Renal cortical epithelial cell (primary cell): ENCODE results near the gene ALG2. TPM values are rescaled to one million over a fixed set of nuclear protein-coding genes. Genes with fewer than 3 reads are reported as not detected.
"Not testable (repeated sequence)": the region's sequence is repeated elsewhere in the genome, so short reads cannot be mapped to it uniquely, and the experiment has no call there.

Experiments used
- DNase-seq: peaks from one replicate; pipeline ENCODE4 v3.0.0-alpha.2; 2011; ENCODE audit warnings: low read depth
- total RNA-seq: library from RNA; depleted of rRNA; stranded (reverse); fragments of >200 nt; gene quantifications from 2 replicates; pipeline ENCODE4 v1.2.3, GENCODE V29; 2014

The ALG2 gene
- total RNA-seq, 1 donor from 2014 or later = 54.6 TPM

DNA sequence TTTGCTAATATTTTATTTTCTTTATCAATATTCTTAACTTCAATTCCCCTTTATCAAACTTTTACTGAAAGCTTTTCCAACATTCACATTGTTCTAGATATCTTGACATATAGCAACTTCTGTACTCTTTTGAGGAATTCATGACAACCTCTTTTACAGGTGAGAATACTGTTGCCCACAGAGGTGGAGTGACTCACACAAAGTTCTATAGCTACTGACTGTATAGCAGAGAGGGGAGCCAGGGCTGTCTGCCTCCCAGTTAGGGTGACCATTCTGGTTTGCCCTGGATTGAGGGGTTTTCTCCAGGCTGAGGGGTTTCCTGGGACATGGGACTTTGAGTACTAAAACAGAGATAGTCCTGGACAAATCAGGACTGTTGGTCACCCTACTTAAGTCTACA, 16.6 kb upstream of the ALG2 start:
- no peak for DNase-seq

- not testable (repeated sequence) for DNase-seq
These were observed 16.1 kb upstream of the ALG2 start for GRCh38 chr9:99237849-99238248.

- no peak for DNase-seq
These were observed 15.6 kb upstream of the ALG2 start for GRCh38 chr9:99237356-99237755.

- no peak for DNase-seq
These were observed 14.3 kb upstream of the ALG2 start for GRCh38 chr9:99235926-99236634.

- no peak for DNase-seq
These were observed 13.3 kb upstream of the ALG2 start for GRCh38 chr9:99235069-99235468.

GRCh38 chr9:99234618-99235017, 12.9 kb upstream of the ALG2 start:
- no peak for DNase-seq

GRCh38 chr9:99231711-99232110, 10.0 kb upstream of the ALG2 start:
- peak; percentile 6 for DNase-seq

GRCh38 chr9:99230206-99230605, 8.5 kb upstream of the ALG2 start:
- DNase-seq = no peak

DNA sequence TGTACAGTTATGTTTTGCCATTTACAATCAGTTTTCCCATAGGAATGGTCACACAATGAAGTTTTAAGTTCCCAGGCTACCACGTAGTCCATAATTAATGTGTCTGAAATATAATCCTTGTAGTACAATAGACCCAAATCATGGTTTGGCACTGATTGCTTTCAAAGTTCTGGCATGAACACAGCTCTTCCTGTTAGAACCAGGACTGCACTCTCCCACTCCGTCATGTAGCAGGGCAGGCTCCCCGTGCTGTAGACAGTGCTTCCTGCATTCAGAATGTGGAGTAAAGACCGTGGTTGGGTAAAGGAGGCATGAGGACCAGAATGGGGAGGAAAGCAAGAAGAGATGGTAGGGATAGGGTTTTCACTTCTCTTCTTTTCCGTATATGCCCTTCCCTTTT, 4.3 kb upstream of the ALG2 start:
- no peak for DNase-seq

- no peak for DNase-seq
These were observed 2.7 kb upstream of the ALG2 start for GRCh38 chr9:99224445-99224844.

DNA sequence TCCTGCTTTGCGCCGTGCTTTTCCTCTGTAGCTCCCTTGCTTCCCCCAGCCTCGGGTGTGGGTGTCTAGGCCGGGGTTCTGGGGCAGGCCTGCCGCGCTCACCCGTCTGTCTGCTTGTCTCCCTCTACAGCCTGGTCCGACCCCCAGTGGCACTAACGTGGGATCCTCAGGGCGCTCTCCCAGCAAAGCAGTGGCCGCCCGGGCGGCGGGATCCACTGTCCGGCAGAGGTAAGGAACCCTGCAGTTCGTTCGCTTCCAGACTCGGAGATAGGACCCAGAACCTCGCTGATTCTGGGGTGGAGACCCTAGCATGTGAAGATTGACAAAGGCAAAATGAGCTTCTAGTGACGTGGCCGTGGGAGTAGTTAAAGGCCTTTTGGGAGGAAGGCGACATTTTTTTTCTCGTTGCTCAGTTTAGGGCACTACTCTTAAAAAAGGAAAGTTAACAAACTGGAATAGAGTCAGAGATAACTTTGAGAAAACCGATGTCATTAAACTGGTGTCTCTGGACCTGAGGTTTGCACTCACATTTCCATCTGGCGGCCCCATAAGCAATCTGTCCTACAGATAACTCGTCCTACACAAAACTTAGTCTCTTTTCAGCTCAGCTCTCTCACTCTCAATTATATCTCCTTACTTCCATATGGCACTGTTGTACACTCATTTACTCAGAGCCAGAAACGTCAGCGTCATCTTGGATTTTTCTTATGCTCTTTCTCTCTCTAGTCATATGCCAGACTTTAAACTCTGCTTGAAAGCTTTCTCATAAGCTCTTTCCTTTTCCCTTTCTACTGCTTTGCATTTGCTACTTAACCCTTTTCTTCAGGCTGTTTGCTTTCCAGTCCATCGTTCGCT, 901 bp upstream of the ALG2 start:
- peak; percentile 16 for DNase-seq

- no peak for DNase-seq
These were observed 499 bp downstream of the ALG2 start for GRCh38 chr9:99221266-99221620.

DNA sequence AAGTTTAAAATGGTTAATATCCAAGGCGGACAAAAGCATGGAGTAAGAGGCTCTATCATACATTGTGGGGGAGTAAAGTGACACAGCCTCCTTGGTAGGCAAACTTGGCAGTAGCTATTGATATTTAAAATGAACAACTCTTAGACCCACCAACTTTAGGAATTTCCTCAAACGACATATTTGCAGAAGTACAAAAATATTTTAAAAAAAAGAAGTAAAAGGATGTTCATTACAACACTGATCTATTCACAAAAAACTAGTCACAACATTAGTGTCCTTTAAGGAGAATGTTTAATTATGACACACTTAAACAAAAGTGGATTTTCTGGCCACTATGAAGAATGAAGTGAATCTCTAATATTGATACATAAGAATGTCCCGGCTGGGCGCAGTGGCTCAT, 1.7 kb downstream of the ALG2 start:
- DNase-seq = no peak

DNA sequence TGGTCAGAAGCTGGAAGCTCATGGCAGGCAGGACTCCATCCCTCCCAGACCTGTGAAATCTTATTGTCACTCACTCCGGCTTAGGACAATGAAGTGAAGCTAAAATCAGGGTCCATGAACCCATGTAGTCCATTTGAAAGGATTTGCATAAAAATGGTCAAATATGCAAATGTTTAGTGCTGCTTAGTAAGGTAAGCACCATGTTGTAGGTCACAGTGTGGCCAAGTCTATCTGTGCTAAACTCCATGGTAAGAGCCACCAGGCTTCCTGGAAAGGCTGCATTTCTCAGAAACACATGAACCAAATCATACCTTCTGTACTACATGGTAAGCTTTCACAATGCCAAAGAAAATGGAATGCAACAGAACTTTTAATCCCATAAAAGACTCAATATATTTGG, 5.7 kb downstream of the ALG2 start:
- no peak for DNase-seq

- no peak for DNase-seq
These were observed 8.5 kb downstream of the ALG2 start for GRCh38 chr9:99213197-99213596.

DNA sequence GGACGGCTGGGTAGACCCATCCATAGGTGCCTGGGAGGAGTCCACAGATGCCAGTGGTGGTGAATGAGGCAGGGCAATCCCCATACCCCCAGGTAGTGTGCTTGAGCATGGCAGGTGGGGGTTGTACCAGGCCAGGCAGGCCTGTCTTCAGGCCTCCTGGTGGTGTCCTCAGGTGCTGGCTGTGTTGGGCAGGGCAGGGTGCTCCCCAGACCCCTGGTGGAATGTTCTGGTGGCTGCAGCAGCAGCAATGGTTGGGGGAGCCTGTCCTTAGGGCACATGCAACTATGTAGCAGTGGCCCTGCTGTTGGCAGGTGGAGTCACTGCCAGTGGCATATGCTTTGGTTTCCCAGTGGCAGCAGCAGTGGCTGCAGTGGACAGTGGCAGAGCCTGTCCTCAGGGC, 10.0 kb downstream of the ALG2 start:
- no peak for DNase-seq

DNA sequence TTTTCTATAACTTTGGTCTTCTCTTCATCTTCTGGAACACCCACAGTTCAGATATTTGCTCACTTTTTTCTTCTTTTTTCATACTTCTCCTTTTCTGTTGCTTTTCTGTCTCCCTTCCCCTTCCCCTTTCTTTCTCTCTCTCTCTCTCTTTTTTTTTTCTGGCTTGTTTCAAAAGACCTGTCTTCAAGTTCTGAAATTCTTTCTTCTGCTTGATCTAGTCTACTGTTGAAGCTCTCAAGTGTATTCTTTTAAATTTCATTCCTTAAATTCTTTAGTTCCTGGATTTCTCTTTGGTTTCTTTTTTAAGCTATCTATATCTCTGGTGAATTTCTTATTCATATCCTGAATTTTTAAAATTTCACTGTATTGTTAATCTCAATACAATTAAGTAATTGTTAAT, 11.2 kb downstream of the ALG2 start:
- no peak for DNase-seq

GRCh38 chr9:99201603-99202002, 20.1 kb downstream of the ALG2 start:
- no peak for DNase-seq

- DNase-seq = no peak
These were observed 21.7 kb downstream of the ALG2 start for GRCh38 chr9:99199938-99200539.

GRCh38 chr9:99197987-99198386, 23.8 kb downstream of the ALG2 start:
- no peak for DNase-seq

DNA sequence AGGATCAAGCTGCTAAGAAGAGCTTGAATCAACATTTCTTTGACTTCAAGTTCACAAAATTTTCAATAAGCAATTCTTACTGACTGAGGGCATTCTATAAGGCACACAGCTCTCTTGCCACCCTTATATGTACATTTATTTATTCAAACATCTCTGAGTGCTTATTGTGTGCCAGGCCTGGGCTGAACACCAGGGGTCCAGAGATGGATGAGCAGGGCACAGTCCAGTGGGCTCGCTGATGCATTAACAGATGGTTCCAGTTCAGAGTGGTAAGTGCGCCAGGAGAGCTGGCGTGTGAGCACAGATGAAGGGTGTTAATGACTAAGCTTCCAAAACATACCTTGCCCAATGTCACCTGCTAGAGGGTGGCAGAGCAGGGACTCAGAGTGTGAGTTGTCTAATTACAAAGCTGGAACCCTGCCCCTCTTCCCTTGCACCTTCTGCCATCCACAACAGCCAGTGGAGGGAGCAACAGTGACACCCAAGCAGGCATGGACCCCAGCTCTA, 24.6 kb downstream of the ALG2 start:
- DNase-seq = no peak

DNA sequence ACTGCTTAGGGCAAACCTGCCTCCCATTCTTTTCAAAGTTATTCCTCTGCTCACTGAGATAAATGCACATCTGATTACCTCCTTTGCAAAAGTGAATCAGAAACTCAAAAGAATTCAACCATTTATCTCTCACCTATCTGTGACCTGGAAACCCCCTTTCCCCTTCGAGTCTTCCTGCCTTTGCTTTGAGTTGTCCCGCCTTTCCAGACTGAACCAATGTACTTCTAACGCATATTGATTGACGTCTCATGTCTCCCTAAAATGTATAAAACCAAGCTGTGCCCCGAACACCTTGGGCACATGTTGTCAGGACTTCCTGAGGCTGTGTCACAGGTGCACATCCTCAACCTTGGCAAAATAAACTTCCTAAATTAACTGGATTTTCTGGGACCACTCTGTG, 25.3 kb downstream of the ALG2 start:
- not testable (repeated sequence) for DNase-seq

- no peak for DNase-seq
These were observed 28.3 kb downstream of the ALG2 start for GRCh38 chr9:99193466-99193821.
